GM12892 (cell line): ENCODE results near the gene ZFYVE1.
A peak's percentile ranks its signal among the peaks of the same experiment; 100 is the strongest.

Experiments used
- DNase-seq: peaks from one replicate; pipeline ENCODE4 v3.0.0; 2011; ENCODE audit not compliant: insufficient read length
- FAIRE-seq: peaks from 2 replicates; lab custom pipeline; 2011; peaks lifted over from hg19 to GRCh38; lab: Jason Lieb, UNC
- POLR2A ChIP-seq: IDR thresholded peaks from 2 replicates; pipeline ENCODE4 v1.6.1; 2011; ENCODE audit warnings: low read depth, low read length, control low read depth
- POLR2AphosphoS5 ChIP-seq: IDR thresholded peaks from 2 replicates; pipeline ENCODE4 v1.6.1; 2011; ENCODE audit warnings: low read depth, low read length, control low read depth
- TAF1 ChIP-seq: IDR thresholded peaks from 2 replicates; pipeline ENCODE4 v1.6.1; 2011; ENCODE audit warnings: low read depth, mild to moderate bottlenecking, control low read depth, low read length, borderline replicate concordance

The ZFYVE1 gene

DNA sequence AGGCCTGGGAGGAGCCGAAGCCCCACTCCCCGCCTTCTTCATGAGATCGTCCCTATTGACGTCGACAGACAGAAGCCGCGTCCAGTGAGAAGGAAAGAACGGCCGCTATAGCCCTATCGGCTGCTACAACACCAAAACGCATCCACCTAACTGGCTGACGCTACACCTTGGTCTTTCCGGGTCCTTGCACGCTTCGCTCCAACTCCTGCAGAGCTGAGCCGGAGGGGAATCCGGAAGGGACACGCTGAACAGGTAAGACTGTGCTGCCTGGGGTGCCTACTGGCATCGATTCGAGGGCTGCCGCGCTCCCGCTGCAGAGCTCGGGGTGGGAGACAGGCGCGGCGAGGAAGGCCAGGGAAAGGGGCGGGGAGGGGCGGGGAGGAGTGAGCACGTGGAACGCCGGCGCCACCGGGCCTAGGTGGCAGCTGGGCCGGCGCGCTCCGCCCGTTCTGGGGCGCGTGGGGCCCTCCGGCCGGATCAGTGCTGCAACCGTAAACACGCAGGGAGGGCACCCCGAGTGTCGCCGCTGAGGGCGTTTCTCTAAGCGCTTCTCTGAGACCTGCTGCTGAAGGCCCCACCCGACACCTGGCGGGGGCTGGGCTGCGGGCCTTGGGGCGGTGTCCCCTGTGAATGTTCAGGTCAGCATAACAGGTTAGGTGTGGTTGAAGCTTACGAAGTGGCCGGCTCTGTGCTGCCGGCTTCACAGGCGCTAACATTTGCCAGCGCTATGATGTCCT is 100.4 kb downstream of the ZFYVE1 start, which contains the start of gene DCAF4:
Gene DCAF4, plus strand, starts transcription at position 173 of the 737 bp plus-strand sequence. CDS start 11,515 bp downstream, outside the sequence.
- FAIRE-seq (peak; percentile 97), DNase-seq (peak; percentile 97)
- TF ChIP-seq TAF1 (no peak; the same call in 1 of the 2 replicates), POLR2AphosphoS5 (peak; percentile 55), POLR2A (no peak)

- FAIRE-seq: no peak
- no peak for TF ChIP-seq TAF1
- no peak for TF ChIP-seq POLR2A
- no peak for TF ChIP-seq POLR2AphosphoS5
- no peak for DNase-seq
Observed at GRCh38 chr14:72925815-72926291, 101.1 kb downstream of the ZFYVE1 start.

DNA sequence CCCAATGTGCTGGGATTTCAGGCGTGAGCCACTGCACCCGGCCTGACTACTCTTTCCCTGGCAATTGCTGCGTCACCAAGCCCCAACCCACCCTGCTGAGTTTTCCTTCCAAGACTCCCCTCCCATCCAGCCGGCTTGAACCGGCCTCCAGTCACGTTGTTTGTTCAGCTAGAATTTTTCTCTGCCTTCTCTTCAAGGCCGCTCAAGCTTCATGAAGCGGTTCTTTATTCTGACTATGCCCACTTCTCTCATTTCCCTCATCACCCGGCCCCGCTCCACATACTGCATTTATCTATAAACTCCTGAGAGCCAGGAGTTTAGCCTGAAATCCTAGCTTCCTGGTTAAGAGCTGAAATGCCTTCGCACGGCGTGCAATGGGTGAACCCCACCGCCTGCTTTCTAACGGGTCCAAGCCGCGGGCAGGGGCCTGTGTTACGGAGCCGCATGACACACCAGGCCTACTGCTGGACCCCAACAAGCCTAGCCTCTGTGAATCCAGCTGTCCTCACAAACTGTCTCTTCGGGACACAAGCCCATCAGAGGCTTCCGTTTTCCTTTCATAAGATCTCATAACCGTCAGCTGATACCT is 101.6 kb downstream of the ZFYVE1 start:
- TF ChIP-seq POLR2A (no peak), POLR2AphosphoS5 (no peak), TAF1 (no peak)
- DNase-seq (no peak), FAIRE-seq (no peak)

DNA sequence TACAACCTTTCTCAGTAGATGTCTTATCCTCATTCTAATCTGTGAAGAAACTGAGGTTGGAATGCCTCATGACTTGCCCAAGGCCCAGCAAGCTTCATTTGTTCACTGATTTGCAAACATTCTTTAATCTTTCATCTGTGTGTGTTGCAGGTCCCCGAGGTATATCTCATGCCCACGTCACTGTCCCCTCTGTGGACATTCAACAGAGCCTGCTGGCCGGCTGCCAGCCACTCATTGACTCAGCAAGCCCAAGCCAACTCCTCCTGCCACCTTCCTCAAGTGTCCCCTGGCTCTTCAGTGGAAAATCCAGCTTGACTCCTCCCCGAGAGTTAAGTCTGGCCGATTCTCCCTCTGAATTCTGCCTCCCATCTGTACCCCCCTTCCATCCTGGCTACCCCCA is 102.6 kb downstream of the ZFYVE1 start:
- DNase-seq (no peak), FAIRE-seq (no peak)
- TF ChIP-seq POLR2A (no peak), POLR2AphosphoS5 (no peak), TAF1 (no peak)

GRCh38 chr14:72921396-72921795 is 105.5 kb downstream of the ZFYVE1 start:
- DNase-seq: no peak
- no peak for FAIRE-seq
- TF ChIP-seq TAF1 (no peak), POLR2A (no peak), POLR2AphosphoS5 (no peak)

- DNase-seq: no peak
- no peak for FAIRE-seq
- TF ChIP-seq TAF1 (no peak), POLR2A (no peak)
Observed at GRCh38 chr14:72920008-72920407, 106.9 kb downstream of the ZFYVE1 start.
